Right lung (tissue), 5 donors: ENCODE measurements around the gene ZHX3. TPM values are rescaled to one million over a fixed set of nuclear protein-coding genes. Genes with fewer than 3 reads are reported as not detected.

ENCODE experiments used
- DNase-seq, 2 donors: peaks; one replicate each; pipeline ENCODE4 v3.0.0-alpha.2; 2013
- polyA plus RNA-seq, 5 donors: library from polyadenylated mRNA; unstranded; fragments of 120-200 nt; gene quantifications; one replicate each; pipeline versions ENCODE4 v1.2.1 to v1.2.3, GENCODE V29; 2013; ENCODE audit warnings: inconsistent platforms in 1 of 5, low replicate concordance in 1 of 5; ENCODE audit not compliant: insufficient read length in 5 of 5, insufficient read depth in 1 of 5

ZHX3 gene
- polyA plus RNA-seq, 5 donors: 8.5 to 11.0 (median 10.4) TPM

GRCh38 chr20:41224281-41224680 is 93.2 kb downstream of the ZHX3 start:
- no peak for DNase-seq

- DNase-seq: no peak
Measured at GRCh38 chr20:41223112-41223511, 94.4 kb downstream of the ZHX3 start.

DNA sequence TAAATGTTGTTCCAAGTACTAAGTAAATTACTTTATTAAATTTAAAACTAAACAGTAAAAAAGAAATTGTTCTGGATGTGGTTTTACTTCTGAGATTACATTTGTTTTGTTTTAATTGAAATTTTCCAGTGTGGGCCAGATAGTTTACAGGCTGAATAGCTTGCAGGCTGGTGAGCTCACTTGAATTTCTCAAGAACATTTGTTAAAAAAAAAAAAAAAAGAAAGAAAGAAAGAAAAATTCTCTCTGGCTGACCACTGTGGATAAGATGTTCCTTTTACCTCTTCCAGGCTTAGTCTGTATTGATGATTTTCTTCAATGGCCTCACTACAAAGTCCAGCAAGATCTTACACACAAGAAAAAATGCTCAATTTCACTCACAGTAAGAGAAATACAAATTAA is 94.8 kb downstream of the ZHX3 start:
- no peak for DNase-seq

GRCh38 chr20:41222296-41222695 is 95.2 kb downstream of the ZHX3 start:
- no peak for DNase-seq

- DNase-seq: no peak
Measured at GRCh38 chr20:41221614-41222218, 95.8 kb downstream of the ZHX3 start.

DNA sequence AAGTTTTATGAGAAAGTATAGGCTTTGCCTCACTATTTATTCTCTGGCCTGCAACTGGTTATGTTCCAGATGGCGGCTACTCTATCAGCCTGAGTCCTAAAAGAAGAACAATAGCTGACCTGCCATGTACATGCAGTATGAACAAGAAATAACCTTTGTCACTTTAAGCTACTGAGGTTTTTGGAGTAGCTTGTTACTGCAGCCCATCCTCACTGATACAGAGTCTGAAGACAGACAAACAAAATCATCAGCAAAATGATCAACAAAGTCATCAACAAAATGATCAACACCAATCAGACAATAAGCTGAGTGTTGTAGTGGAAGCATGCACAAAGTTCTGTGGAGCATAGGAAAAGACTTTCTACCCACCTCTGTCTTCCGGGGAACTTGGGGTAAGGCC is 97.7 kb downstream of the ZHX3 start:
- no peak for DNase-seq

DNA sequence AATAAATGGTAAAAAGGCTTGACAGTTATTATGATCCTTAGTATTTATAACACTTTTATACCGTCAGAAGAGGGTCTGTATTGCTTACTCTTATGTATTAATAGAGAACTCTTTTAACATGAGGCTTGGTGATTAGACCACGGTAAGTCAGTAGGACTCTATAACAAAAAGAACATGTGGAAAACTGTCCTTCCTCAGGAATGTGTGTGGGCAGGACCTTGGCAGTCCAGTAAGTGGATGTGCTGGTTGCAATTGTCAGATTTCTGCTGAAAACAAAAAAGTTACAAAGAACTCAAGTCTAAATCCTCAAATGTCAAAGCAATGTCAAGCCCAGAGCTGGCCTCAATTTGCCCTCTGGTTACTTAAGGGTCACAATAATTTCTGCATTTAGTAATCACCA is 99.1 kb downstream of the ZHX3 start:
- DNase-seq: no peak

DNA sequence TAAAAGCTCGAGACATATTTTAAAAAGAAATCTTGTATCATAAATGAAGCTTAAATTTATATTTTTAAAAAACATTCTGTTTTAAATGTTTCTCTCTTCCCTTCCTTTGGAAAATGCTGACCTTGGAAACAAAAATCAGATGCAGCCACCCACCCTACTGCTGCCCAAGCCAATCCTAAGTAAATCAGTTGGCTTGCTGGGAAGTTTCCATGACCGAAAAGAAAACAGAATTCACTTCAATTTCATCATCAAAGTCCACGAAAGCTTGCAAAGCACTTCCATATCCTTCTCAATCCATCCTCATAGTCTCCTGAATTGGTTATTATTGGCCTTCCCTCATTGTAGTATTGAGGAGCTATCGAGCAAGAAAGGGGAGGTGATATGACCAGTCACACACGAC is 100.1 kb downstream of the ZHX3 start:
- no peak for DNase-seq

- no peak for DNase-seq
Measured at GRCh38 chr20:41214666-41215065, 102.9 kb downstream of the ZHX3 start.

- no peak for DNase-seq
Measured at GRCh38 chr20:41214202-41214601, 103.3 kb downstream of the ZHX3 start.

DNA sequence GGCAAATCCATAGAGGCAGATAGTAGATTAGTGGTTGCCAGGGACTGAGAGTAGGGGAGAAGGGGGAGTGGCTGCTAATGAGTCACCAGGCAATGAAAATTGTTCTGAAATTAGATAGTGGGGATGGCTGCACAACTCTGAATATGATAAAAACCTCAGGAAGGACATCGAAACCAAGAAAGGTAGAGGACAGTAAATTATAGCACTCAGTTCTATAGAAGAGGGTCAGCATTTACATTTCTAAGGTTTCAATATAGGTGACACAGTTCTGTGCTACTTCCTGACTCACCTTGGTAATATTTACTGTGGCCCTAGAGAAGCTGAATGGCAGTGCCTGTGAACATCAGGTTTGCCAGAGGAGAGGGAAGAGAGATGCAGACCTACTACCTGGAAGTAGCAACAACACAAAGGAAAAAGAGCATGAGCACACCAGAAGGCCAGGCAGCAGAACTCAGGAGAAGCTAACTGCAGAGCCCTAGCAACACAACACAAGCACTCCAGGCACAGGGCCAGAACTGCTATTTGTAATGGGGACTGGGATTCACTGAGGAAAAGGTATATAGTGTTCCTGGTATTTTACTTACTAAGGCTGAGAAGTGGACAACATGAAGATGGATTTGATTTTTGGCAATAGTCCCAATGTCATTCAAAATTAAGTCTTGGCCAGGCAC is 104.2 kb downstream of the ZHX3 start:
- no peak for DNase-seq

DNA sequence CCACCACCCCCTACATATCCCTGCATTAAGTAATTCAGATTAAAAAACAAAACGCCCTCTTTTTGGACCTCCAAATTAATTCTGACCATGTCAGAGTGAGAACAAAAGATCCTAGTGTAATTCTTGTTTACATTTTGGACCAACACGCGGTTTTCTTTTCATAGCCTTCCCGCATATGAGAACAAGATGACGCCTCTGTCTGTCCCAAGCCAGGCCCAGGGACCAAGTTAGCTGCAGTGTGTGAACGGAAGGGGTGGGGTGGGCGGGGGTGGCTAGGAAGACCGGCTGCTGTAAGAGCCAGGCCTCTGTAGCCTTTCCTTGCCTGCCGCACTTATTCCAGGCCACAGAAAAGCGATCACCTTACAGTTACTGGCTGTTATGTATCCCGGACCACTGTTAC is 112.2 kb downstream of the ZHX3 start:
- no peak for DNase-seq

GRCh38 chr20:41204304-41205265 is 112.9 kb downstream of the ZHX3 start:
- DNase-seq: no peak

GRCh38 chr20:41203660-41204059 is 113.9 kb downstream of the ZHX3 start:
- DNase-seq: no peak

- no peak for DNase-seq
Measured at GRCh38 chr20:41202426-41202825, 115.1 kb downstream of the ZHX3 start.

GRCh38 chr20:41201760-41202159 is 115.8 kb downstream of the ZHX3 start:
- no peak for DNase-seq

DNA sequence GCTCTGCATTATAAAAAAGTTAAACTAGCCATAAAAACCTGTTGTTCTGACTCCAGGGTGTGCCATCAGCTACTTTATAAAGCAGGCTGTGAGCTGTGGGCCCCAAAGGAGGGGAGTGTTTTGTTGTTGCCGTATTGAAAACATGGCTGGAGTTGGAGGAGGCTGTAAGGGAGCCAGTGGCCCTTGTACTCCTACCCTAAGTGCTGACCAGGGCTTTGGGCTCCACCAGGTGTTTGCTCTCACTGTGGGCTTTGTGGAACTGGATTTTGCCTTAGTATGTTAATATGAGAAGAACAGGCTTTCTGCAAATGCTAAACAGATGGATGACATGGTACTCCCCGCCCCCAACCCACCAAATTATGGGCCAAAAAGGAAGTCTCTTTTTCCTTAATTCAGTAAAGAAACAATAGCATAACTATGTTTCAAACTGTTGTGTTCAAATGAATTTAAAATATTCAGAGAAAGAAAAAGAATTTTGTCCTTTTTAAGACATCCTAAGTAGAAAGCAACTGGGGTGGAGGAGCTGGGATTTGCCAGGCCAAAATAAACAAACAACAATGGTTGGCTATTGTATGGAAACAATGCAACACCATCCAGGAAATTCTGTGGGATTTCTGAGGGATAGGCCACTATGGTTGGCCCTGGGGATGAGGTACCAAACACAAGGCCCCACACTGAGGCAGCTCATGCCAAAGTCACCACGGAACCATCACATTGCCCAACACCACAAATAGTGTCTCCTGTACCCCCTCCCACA is 116.9 kb downstream of the ZHX3 start:
- DNase-seq: no peak

DNA sequence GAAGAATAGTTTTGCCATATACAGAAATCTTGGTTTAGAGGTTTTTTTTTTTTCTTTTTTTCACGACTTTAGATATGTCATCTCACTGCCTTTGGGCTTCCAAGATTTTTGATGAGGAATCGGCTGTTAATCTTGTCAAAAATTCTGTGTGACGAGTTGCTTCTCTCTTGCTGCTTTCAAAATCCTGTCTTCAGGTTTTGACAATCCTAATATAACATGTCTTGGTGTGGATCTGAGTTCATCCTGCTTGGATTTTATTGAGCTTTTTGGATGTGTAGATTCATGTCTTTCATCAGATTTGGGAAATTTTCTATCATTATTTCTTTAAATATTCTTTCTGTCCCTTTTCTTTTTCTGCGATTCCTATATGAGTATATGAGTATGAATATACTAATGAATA is 119.1 kb downstream of the ZHX3 start:
- DNase-seq: no peak

DNA sequence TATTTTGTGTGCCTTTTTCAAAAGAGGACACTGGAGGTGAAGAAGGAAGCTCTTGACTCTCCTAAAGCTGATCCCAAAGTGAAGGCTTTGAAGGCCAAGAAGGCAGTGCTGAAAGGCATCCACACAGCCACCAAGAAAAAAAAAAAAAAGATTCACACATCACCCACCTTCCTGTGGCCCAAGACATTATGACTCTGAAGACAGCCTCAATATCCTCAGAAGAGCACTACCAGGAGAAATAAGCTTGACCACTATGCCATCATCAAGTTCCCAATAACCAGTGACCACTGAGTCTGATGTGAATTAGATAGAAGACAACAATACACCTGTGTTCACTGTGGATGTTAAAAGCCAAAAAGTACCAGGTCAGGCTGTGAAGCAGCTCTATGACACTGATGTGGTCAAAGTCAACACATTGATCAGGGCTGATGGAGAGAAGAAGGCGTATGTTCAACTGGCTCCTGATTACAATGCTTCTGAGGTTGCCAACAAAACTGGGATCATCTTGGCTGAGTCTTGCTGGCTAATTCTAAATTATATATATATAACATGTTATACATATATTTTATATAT is 120.8 kb downstream of the ZHX3 start:
- DNase-seq: no peak

- DNase-seq: no peak
Measured at GRCh38 chr20:41192575-41192974, 125.0 kb downstream of the ZHX3 start.
